NCI-H1694 (cell line): ENCODE data around the gene TNFAIP8L2.

Experiments used
- DNase-seq: peaks from one replicate; lab custom pipeline; 2025; lab: John Stamatoyannopoulos, UW

TNFAIP8L2 gene

DNA sequence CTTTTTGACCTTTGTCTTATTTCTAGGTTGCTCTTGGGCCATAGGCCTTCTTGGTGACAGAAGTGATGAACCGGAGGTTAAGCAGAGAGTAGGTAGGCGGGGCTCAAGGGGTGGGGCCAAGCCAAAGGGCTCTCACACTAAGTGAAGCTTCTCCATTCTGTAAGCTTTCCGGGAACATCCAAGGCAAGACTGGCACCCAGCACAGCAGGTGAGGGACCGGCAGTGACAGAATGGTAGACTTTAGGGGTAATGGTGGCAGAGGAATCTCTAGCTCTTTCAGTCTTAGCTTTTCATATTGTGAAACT lies at the start of gene TNFAIP8L2:
TNFAIP8L2 (plus strand) TSS at position 135 of the 305 bp plus-strand sequence. CDS start 2,049 bp downstream, outside the sequence.
- no peak for DNase-seq

DNA sequence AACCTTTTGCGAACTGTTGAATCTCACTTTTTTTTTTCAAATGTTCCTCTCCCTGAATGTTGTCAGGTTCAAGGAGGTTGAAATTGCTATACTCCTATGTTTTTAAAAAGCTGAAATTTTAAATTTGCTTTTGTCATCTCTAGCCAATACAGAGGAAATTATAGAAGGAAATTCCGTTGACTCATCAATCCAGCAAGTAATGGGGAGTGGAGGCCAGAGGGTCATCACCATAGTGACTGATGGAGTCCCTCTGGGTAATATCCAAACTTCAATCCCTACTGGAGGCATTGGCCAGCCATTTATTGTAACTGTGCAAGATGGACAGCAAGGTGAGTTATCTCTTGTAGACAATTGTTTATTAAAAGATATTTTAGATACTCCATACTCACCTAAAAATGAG lies 49.6 kb upstream of the TNFAIP8L2 start:
- DNase-seq, result no peak

DNA sequence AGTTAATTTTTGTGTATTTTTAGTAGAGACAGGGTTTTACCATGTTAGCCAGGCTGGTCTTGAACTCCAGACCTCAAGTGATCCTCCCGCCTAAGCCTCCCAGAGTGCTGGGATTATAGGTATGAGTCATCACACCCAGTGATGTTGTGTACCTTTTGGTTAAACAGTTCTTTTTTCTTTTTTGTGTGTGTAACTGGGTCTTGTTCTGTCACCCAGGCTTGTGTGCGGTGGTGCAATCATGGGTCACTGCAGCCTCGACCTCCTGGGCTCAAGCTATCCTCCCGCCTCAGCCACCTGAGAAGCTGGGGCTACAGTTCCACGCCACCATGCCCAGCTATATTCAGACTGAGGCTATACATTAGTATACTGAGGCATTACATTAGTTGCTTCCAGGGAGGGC lies 48.1 kb upstream of the TNFAIP8L2 start:
- no peak for DNase-seq

DNA sequence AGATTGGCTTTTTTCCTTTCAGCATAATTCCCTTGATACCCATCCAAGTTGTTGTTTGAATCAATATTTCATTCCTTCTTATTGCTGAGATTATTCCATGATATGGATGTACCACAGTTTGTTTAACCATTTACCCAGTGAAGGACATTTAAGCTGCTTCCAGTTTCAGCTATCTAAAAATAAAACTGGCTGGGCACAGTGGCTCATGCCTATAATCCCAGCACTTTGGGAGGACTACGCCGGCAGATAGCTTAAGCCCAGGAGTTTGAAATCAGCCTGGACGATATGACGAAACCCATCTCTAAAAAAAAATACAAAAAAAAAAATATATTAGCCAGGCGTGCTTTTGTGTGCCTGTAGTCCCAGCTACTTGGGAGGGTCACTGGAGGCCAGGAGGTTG lies 42.6 kb upstream of the TNFAIP8L2 start:
- DNase-seq, result no peak

DNA sequence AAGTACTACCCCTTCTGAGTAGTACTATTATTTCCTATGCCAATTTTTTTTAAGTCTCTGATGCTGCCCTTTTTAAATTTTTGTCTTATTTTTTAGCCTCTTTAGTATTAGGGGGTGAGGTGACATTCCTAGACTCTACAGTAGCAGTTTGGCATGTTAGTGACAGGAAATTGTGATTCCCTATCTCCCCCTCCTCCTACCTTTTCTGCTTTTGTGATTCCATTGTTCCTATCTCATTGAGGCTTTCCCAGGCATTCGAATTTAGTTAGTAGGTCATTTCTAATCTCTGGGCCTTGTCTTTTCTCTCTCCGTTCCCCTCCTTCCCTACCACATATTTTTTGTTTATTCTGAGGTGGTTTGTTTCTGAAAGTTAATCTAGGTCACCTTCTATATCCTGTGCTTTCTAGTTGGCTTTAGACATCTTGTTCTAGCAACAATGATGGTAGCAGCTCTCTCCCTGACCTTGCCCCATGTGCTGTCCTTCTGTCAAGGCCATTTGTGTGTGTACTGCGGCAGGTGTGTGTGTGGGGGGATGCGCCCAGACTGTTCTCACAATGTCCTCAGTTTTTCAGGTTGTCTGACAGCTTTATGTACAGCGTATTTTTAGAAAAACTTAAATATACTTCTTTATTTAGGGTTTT lies 31.6 kb upstream of the TNFAIP8L2 start:
- DNase-seq, result no peak

DNA sequence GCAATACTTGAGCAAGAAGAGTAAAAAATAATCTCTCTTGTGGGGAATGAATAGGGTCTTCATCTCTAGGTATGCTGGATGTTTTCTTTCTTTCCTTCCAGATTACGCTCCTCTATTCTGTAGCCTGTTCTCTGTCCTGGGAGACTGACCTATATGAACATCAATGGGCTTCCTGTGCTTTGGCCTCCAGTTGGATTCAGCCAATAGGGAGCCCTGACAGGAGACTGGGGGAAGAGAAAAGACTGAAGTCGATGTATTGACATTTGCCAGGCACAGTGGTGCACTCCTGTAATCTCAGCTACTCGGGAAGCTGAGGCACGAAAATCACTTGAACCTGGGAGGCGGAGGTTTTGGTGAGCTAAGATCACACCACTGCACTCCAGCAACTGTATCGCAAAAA lies 27.6 kb upstream of the TNFAIP8L2 start:
- DNase-seq, result no peak

DNA sequence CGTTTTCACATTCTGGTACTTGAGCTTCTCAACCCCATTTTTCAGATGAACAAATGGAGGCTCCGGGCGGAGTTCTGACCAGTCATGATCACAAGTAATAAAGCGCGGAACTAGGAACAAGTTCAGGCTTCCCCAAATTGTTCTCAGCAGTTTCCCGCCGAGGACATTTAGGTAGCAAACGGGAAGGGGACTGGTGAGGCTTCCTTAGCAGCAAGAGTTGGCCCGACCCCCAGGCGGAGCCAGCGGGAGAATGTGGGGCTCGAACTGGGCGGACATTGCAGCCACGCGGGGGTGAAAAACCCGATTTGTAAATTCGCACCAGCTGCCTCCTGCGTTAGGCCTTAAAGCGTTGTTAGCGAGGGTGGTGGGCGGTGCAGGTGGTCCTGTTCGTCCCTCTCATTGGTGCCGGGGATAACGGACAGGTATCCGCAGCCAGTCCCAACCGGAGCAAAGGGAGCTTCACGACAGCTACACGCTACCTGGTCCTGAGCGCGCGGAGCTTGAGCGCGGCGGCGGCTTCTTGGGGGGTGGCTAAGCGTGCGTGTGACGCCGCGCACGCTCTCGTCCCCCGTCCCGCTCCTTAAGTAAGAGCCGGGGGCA lies 25.4 kb upstream of the TNFAIP8L2 start:
- no peak for DNase-seq

DNA sequence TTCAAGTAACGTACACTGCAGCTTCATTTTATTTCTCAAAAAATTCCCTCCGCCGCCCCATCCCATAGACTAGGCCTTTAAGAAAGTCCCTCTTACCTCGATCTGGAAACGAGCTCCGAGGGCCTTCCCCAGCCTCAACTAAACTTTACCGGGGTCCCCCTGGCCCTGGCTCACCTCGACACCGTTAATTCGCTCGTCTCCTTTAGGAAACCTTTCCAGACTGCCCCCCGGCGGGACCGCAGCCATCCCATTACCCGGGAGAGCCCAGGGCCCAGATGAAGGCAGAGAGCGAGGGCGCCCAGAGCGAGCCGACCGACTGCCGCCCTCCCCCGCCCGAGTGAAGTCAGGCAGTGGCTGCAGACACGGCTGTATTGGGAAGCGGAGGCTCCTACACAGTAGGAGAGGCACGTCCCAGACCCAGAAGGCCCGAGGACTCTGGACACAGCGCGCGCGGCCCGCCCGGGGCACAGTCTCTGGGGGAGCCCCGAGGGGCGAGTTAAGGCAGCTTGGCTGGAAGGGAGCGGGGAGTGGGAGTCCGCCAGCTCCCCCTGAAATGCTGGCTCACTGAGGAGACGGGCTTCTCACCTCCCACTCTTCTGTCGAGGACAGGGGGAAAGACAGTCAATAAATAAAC lies 24.6 kb upstream of the TNFAIP8L2 start:
- no peak for DNase-seq

DNA sequence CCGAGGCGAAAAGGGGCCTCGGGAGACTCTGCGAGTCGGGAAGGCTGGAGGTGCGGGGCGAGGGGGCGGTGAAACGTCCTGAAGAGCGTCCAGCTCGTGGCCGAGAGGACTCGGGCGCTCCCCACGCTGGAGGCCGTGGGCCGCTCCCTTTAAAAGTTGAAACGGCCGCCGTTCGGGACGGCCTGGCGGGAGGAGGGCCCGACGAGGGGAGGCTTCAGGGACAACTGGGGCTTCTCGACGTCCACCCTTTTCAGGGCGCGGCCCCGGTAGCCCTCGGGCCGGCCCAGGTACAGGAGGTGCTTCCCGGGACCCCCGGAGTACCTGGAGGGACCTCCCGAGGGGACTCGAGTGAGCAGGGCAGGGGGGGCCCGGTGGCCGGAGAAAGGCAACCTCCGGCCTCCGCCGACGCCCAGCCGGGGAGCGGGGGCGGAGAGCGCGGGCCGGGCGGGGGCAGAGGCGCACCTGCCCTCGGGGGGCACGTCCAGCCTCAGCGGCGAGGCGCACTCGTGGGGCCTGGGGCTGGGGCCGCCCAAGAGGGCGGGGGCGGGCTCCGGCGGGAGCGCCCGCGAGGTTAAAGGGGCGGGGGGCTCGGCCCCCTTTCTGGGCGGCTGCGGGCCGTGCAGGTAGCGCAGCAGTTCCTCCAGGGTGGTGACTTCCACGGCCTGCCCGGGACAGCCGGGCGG lies 24.0 kb upstream of the TNFAIP8L2 start:
- DNase-seq, result no peak

DNA sequence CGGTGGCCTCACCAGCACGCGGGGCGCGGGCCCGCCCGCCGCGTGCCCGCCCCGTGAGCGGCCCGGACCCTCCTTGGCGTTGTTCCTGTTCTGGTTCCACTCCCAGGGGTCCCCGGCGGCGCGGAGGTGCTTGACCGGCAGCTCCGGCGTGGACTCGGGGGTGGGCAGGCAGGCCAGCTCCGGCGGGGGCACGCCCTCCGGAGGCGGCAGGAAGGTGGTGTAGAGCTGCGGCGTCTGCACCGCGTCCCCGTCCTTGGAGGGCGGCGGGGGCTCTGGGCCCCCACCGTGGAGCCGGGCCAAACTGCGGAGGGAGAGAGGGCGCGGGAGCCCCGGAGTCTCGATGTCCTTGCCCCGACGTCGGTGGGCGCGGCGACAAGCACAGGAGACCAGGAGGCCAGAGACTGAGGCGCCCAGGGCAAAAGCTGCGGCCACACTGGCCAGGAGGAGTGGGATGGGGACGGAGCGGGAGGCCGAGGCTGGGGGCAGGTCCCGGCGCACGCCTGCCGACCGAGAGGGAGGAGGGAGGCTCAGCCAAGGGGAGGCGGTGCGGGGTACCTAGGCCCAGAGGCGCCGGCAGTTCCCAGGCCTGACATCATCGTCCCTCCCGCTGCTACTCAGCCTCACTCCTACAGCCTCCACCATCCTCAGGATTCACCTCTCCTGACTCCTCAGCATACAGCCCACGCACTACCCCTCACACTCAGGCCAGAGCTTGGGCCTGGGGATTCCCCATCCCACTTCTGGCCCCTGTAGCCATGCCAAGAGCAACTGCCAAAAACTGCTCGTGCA lies 23.2 kb upstream of the TNFAIP8L2 start:
- DNase-seq, result no peak

DNA sequence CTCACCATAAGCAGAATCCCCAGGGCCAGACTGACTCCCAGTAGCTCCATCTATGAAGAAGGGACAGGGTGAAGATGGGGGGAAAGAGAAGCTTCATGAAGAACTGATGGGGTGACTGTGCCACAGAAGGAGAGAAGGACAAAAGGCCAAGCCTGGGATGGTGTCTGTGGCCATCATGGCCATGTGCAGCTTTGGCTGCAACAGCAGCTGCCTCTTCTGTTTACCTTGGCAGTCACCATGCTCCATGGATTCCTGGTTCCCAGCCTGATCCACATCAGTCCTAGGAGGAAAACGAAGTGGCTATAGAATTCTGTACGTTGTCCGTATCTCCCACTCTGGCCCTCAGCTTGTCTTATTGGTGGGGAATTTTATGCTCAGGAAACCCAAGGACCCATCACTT lies 22.1 kb upstream of the TNFAIP8L2 start:
- no peak for DNase-seq

DNA sequence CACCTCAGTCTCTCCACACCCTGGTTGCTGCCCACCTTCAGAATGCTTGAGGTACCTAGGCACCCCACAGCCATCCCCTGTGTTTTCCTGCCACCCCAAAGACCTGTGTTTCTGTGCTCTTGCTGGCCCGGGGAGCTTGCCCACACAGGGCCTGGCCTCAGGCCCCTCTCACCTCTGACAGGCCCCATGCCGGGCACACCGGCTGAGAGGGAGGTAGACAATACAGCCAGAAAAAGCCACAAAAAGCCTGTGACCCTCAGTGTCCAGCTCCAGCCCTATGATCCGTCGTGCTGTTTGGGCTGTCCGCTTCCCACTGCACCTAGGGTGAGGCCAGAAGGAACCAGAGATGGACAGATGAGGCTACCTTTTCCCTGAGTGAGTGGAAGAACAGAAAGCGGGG lies 21.5 kb upstream of the TNFAIP8L2 start:
- DNase-seq, result no peak

DNA sequence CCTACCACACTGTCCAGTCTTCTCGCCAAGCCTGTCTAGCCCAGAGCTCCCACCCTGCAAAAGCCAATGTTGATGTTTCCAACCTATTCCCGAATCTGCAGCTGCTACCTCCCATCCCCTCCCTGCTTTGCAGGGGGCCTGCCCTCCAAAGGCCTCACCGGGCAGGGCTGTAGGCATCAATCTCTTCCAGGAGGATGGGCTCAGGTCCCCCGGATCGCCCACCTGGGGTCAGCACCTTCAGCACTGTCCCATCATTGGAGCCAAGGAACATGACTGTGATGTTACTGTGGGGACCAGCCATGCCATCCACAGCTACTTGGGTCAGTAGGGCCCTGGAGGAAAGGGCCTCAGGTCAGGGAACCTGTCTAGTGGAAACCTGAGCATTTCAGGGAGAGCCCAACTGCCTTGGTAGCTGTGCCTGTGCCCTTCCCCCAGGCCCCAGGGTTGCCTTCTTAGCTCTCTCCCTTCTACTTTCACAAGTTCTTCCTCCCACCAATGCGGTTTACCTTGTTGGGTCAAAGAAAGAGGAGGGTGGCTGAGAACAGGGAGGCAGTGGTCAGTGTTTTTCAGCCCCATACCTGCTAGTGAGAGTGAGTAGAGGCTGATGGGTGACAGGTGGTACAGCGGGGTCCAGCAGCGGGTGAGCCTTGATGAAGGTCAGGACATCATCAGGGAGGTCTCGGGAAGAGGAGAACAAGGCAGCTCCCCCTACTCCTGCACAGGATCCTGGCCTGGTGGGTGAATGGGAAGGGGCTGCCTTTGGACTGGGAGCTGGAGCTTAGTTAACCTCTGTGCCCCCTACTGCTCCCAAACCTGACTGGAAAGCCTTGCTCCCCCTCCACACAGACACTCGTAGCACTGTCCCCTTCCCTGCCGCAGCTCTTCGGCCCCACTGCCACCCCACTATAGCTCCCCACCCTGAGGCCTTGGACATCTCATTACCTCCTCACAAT lies 20.7 kb upstream of the TNFAIP8L2 start:
- DNase-seq, result no peak

DNA sequence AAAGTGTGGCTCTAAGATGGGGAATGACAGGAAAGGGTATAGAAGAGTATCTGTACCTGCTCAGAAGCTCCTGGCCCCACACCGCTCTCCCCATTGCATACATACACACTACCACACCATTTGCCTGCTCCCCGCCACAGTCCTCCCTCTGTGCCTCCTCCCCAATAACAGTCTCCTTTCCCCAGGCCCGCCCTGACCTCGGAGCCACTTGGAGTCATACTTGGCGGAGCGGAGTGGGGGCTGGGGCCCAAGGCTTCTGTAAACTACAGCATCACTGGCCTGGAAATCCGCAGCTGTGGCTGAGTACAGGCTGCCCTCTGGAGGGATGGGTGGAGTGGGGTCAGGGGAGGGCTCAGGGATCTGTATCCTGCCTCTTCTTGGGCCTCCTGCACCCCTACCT lies 18.7 kb upstream of the TNFAIP8L2 start:
- DNase-seq, result no peak

DNA sequence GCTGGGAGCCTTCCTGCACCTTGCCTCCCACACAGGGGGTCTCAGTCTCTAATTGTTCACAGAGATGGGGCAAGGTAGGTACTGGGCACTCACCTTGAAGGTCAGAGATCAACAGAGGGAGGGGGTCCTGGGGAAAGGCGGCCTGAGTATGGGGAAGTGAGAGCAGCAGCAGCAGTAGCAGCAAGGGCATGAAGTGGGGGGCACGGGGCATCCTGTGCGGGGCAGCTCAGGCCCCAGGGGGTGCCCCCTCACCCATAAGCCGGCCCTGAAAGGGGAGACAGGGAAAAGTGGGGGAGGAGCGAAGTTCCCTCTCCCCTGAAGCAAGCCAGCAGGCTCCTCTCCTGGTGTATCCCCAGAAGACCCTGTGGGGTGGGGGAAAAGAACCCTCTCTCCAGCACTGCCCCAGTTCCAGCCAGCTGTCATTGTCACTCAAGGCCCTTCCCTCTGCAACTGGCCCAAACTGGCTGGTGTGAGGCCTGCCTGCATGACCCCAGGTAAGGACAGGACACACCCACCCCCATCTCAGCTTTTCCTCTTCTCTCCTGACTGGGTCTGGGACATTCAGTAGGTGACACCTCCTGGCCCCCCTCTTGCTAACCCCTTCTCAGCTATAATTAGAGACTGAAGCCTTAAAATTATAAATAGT lies 13.9 kb upstream of the TNFAIP8L2 start:
- no peak for DNase-seq

DNA sequence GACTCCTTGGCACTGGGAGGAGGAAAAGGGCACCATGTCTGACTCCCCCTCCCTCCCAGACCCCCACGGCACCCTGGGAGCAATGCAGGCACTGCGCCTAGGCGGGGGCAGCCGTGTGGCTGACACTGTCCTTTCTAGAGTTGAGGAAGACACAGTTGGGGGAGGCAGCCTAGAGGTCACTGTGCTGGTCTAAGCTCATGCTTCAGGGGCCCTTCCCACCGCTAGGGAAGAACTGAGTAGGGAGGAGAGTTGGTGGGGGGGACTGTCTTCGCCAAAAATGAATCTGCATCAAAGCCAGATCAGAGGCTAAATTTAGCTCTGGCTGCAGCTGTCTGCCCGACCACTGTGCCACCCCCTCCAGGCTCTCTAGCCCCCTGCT lies 13.4 kb upstream of the TNFAIP8L2 start:
- DNase-seq, result no peak

DNA sequence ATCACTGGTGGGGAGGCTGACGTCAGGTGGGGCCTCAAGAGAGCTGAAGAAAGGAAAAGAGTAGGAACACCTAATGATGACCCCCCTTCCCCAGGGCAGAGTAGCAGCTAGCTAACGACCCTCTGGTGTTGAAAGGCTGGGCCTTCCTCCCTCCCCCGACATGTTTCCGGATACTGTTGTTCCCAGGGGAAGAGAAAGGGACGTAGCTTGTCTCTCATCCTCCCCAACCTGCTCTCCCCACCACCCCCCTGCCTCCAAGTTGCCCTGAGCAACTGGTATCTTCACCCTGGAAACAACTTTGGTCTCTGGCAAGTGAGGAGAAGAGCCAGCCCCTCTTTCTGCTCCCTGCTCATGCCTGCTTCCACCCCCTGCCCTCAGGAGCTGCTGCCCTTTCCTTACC lies 12.5 kb upstream of the TNFAIP8L2 start:
- no peak for DNase-seq

DNA sequence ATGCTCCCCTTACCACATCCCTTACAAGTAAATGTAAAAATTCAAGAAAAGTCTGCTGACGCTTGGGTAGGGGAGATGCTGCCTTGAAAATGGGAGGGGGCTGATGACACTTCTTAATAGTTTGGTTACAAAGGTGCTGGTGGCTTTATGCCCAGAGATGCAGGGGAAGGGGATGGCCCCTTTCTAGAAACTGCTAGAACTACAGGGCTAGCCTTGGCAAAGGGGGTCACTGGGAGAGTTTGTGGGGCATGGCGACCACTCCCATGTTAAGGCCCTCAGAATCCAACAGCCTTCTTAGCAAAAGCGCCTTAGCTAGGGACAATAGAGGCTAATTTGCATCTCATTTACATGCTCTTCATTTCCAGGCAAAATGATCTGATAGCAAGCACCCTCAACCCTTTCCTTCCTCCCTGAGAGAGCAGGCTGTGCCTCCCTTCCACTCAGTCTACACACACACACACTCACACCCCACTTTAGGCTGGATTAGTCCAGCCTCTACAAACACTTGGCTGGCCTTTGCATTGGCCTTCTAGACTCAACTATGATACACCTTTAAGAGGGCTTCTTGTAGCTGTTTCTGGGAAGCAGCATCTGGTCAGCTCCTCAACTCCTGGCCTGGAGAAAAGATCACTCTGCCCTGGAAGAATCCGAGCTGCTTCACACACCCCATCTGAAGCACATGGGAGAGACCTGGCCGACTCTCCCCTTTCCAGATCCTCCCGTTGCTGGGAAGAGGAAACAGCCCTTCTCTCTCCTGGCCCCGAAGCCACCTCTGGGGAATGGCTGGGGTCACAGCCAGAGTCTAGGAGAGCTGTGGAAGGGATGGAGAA lies 11.8 kb upstream of the TNFAIP8L2 start:
- DNase-seq, result no peak

DNA sequence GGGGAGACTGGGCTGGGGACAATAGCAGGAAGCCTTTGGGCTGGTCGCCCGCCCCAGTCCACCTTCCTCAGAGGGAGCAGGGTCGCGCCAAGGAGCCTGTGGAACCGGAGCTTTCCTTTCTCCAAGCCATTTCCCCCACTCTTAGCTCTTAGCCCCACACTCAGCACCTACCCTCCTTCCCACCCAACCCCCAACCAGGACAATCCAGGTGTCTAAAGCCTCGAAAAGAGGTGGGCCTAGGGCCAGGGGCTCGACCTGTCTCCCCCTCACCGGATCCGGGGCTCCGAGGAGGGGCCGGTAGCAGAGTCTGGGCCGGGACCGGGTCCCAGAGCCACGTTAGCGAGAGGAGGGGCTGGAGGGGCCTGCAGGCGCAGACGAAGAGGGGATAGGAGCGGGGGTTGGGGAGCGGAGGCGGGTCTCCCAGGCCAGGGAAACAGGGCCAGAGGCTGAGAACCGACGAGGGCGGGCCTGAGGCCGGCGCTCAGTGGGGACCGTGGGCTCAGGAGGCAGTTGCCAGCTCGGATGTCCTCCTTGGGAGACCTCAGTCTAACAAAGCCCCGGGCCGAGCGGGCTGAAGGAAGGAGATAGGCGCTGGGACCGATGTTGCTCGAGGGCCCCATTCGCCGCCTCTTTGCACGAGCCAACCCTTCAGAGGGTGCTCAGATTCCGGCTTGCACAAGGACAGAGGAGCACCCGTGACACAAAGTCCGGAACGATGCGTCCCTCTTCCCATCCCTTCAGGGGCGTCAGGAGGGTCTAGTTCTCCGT lies 11.0 kb upstream of the TNFAIP8L2 start:
- DNase-seq, result no peak
